Suprapubic skin (tissue), 3 donors: ENCODE measurements around the gene COPZ1.

Source experiments
- CTCF ChIP-seq, 2 donors: fragments of 200-600 bp in 1 of 2; fragments of 450-650 bp in 1 of 2; sonication (generic) in 1 of 2; IDR thresholded peaks; one replicate each; pipeline ENCODE4 v1.5.1; 2016 to 2019; ENCODE audit warnings: antibody characterized with exemption in 2 of 2, mild to moderate bottlenecking in 1 of 2, moderate library complexity in 1 of 2
- POLR2A ChIP-seq, 2 donors: fragments of 450-650 bp; IDR thresholded peaks; one replicate each; pipeline ENCODE4 v1.6.1; 2017; ENCODE audit warnings: antibody characterized with exemption in 2 of 2, mild to moderate bottlenecking in 2 of 2, moderate library complexity in 2 of 2

- TF ChIP-seq POLR2A (IDR thresholded peaks at IDR 0.05) (no peak), CTCF (IDR thresholded peaks at IDR 0.05) (no peak)
These were observed 26.0 kb upstream of the COPZ1 start for GRCh38 chr12:54298904-54299303.
